H1 (cell line): ENCODE data around the gene PRDM5. TPM values are rescaled to one million over a fixed set of nuclear protein-coding genes. Genes with fewer than 3 reads are reported as not detected.

Experiments
- CTCF ChIA-PET: fragments of 300-600 bp; sonication (Branson Sonifier 250); formaldehyde crosslinking; loops from one replicate; lab custom pipeline; 2021; ENCODE audit not compliant: partially characterized antibody; lab: Charles Lee
- POLR2A ChIA-PET: fragments of 300-600 bp; sonication (Branson Sonifier 250); formaldehyde crosslinking; loops from one replicate; lab custom pipeline; 2021; ENCODE audit warnings: inconsistent platforms; ENCODE audit not compliant: partially characterized antibody; lab: Charles Lee
- DNase-seq, 2 experiments: peaks; one replicate each; pipeline versions ENCODE4 v3.0.0 to v3.0.0-alpha.2; 2010 to 2022; ENCODE audit warnings: low spot score in 2 of 2, low read depth in 1 of 2, mixed read lengths in 1 of 2
- FAIRE-seq: peaks from 2 replicates; lab custom pipeline; 2011; peaks lifted over from hg19 to GRCh38; lab: Jason Lieb, UNC
- H2AFZ ChIP-seq: 2 replicates; pipeline ENCODE4 v1.8.1; 2012; ENCODE audit warnings: low read length, inconsistent platforms
- H2AK5ac ChIP-seq: 2 replicates; pipeline ENCODE4 v1.6.1; 2013; ENCODE audit warnings: low read depth, low read length
- H2BK120ac ChIP-seq: replicated peaks from 2 replicates; pipeline ENCODE3; 2013; ENCODE audit warnings: low read depth, low read length, inconsistent platforms
- H2BK12ac ChIP-seq: 2 replicates; pipeline ENCODE4 v1.6.1; 2013; ENCODE audit warnings: low read depth, low read length
- H2BK15ac ChIP-seq: 2 replicates; pipeline ENCODE4 v1.6.1; 2013; ENCODE audit warnings: low read length
- H2BK20ac ChIP-seq: 2 replicates; pipeline ENCODE4 v1.6.1; 2013; ENCODE audit warnings: low read length
- H2BK5ac ChIP-seq: 2 replicates; pipeline ENCODE4 v1.6.1; 2013; ENCODE audit warnings: low read depth, low read length
- H3K14ac ChIP-seq: 2 replicates; pipeline ENCODE4 v1.6.1; 2013; ENCODE audit warnings: inconsistent platforms; ENCODE audit not compliant: insufficient read length
- H3K18ac ChIP-seq: 2 replicates; pipeline ENCODE4 v1.6.1; 2013; ENCODE audit warnings: low read length; ENCODE audit errors: extremely low read depth
- H3K23ac ChIP-seq: 2 replicates; pipeline ENCODE4 v1.6.1; 2013; ENCODE audit warnings: inconsistent platforms; ENCODE audit not compliant: insufficient read length
- H3K23me2 ChIP-seq: 2 replicates; pipeline ENCODE4 v1.6.1; 2013; ENCODE audit warnings: low read depth, low read length
- H3K27ac ChIP-seq: 2 replicates; pipeline ENCODE4 v1.6.1; 2011; ENCODE audit warnings: low read depth, low read length, inconsistent platforms
- H3K27me3 ChIP-seq, 4 experiments: replicated peaks in 1 of 4; 1 replicate in 1 of 4; 2 replicates in 3 of 4; pipeline versions ENCODE4 v1.6.1 to v1.8.1; 2011 to 2013; ENCODE audit warnings: low read length in 3 of 4, mild to moderate bottlenecking in 3 of 4, inconsistent platforms in 2 of 4, mixed read lengths in 2 of 4, moderate library complexity in 1 of 4; ENCODE audit not compliant: control insufficient read depth in 3 of 4, insufficient read depth in 3 of 4; ENCODE audit errors: extremely low read depth in 1 of 4
- H3K36me3 ChIP-seq, 4 experiments: 2 replicates each; pipeline versions ENCODE4 v1.6.1 to v1.8.1; 2011 to 2013; ENCODE audit warnings: mild to moderate bottlenecking in 4 of 4, low read length in 3 of 4, moderate library complexity in 2 of 4, control low read depth in 1 of 4, inconsistent platforms in 1 of 4; ENCODE audit not compliant: insufficient read depth in 4 of 4, control insufficient read depth in 2 of 4
- H3K4ac ChIP-seq: replicated peaks from 2 replicates; pipeline ENCODE3; 2013; ENCODE audit warnings: low read length, low read depth, mixed read lengths, inconsistent platforms; ENCODE audit not compliant: insufficient read length
- H3K4me1 ChIP-seq, 4 experiments: replicated peaks in 1 of 4; 1 replicate in 1 of 4; 2 replicates in 3 of 4; pipeline versions ENCODE4 v1.6.1 to v1.8.1; 2011 to 2013; ENCODE audit warnings: low read length in 3 of 4, inconsistent platforms in 2 of 4, mixed read lengths in 1 of 4; ENCODE audit not compliant: insufficient read depth in 4 of 4, control insufficient read depth in 3 of 4
- H3K4me2 ChIP-seq, 2 experiments: 2 replicates each; pipeline versions ENCODE4 v1.6.1 to v1.8.1; 2011 to 2013; ENCODE audit warnings: low read depth in 2 of 2, low read length in 2 of 2, control low read depth in 1 of 2, inconsistent platforms in 1 of 2, mild to moderate bottlenecking in 1 of 2; ENCODE audit not compliant: insufficient read depth in 1 of 2
- H3K4me3 ChIP-seq, 4 experiments: fragments of 200-600, 300-600 bp in 1 of 4; sonication (generic), shearing (Covaris generic), sonication (Bioruptor Twin) in 1 of 4; 2 replicates each; pipeline versions ENCODE4 v1.5.1 to v1.8.1; 2011 to 2016; ENCODE audit warnings: low read length in 4 of 4, low read depth in 3 of 4, control low read depth in 2 of 4, inconsistent platforms in 2 of 4, mild to moderate bottlenecking in 2 of 4, mixed read lengths in 1 of 4, moderate library complexity in 1 of 4; ENCODE audit not compliant: insufficient read depth in 2 of 4; ENCODE audit errors: extremely low read depth in 1 of 4
- H3K56ac ChIP-seq: replicated peaks from 2 replicates; pipeline ENCODE3; 2013; ENCODE audit warnings: low read depth, mild to moderate bottlenecking, mixed read lengths, low read length, inconsistent platforms; ENCODE audit not compliant: insufficient read length
- H3K79me1 ChIP-seq: 2 replicates; pipeline ENCODE4 v1.6.1; 2013; ENCODE audit warnings: low read depth, low read length, control low read depth
- H3K79me2 ChIP-seq, 2 experiments: 2 replicates each; pipeline versions ENCODE4 v1.6.1 to v1.8.1; 2012 to 2013; ENCODE audit warnings: low read length in 2 of 2, mild to moderate bottlenecking in 2 of 2, inconsistent platforms in 1 of 2; ENCODE audit not compliant: insufficient read depth in 2 of 2, control insufficient read depth in 1 of 2
- H3K9ac ChIP-seq, 4 experiments: replicated peaks in 1 of 4; 1 replicate in 1 of 4; 2 replicates in 3 of 4; pipeline versions ENCODE4 v1.6.1 to v1.8.1; 2011 to 2013; ENCODE audit warnings: low read depth in 3 of 4, low read length in 3 of 4, control low read depth in 2 of 4, mild to moderate bottlenecking in 2 of 4, moderate library complexity in 2 of 4, inconsistent platforms in 1 of 4; ENCODE audit errors: extremely low read depth in 1 of 4
- H3K9me3 ChIP-seq, 2 experiments: 2 replicates each; pipeline versions ENCODE4 v1.6.1 to v1.8.1; 2012 to 2013; ENCODE audit warnings: mild to moderate bottlenecking in 2 of 2, moderate library complexity in 2 of 2, control low read depth in 1 of 2, inconsistent platforms in 1 of 2, low read depth in 1 of 2, low read length in 1 of 2, mixed read lengths in 1 of 2; ENCODE audit not compliant: insufficient read depth in 2 of 2
- H4K20me1 ChIP-seq, 2 experiments: replicated peaks in 1 of 2; 2 replicates each; pipeline versions ENCODE3 to v1.8.1; 2011 to 2013; ENCODE audit warnings: inconsistent platforms in 2 of 2, low read length in 2 of 2, mild to moderate bottlenecking in 1 of 2; ENCODE audit not compliant: insufficient read depth in 2 of 2, control insufficient read depth in 1 of 2
- H4K5ac ChIP-seq: 2 replicates; pipeline ENCODE4 v1.6.1; 2013; ENCODE audit warnings: low read length, low read depth, mixed read lengths, inconsistent platforms; ENCODE audit not compliant: insufficient read length
- H4K8ac ChIP-seq: 2 replicates; pipeline ENCODE4 v1.8.0; 2013; ENCODE audit warnings: mild to moderate bottlenecking, moderate library complexity, low read length, inconsistent platforms; ENCODE audit not compliant: insufficient read depth; ENCODE audit errors: extremely low read depth
- H4K91ac ChIP-seq: replicated peaks from 2 replicates; pipeline ENCODE3; 2013; ENCODE audit warnings: low read length, mixed read lengths, inconsistent platforms; ENCODE audit not compliant: insufficient read length
- BCL11A ChIP-seq, 2 experiments: IDR thresholded peaks; one replicate each; pipeline ENCODE4 v1.6.1; 2011; ENCODE audit warnings: low read depth in 2 of 2, low read length in 2 of 2, mild to moderate bottlenecking in 2 of 2
- CEBPB ChIP-seq: IDR thresholded peaks from 2 replicates; pipeline ENCODE4 v1.6.1; 2012; ENCODE audit warnings: low read depth, low read length
- CHD1 ChIP-seq: IDR thresholded peaks from 2 replicates; pipeline ENCODE4 v1.6.1; 2012; ENCODE audit warnings: low read depth, low read length, improper control_type of control experiment
- CREB1 ChIP-seq: IDR thresholded peaks from 2 replicates; pipeline ENCODE4 v1.6.1; 2012; ENCODE audit warnings: inconsistent platforms
- CTCF ChIP-seq, 3 experiments: IDR thresholded peaks; 1 replicate in 2 of 3; 2 replicates in 1 of 3; pipeline versions ENCODE4 v1.5.1 to v1.6.1; 2011; ENCODE audit warnings: low read length in 3 of 3, mild to moderate bottlenecking in 3 of 3, inconsistent platforms in 2 of 3, low read depth in 1 of 3, moderate library complexity in 1 of 3; ENCODE audit not compliant: insufficient read depth in 1 of 3; ENCODE audit errors: control extremely low read depth in 1 of 3
- EZH2 ChIP-seq: fragments of 200-600 bp; sonication (generic); IDR thresholded peaks from 2 replicates; pipeline ENCODE4 v1.7.1; 2012; ENCODE audit warnings: low read depth, mild to moderate bottlenecking, moderate library complexity, low read length, inconsistent platforms; ENCODE audit not compliant: severe bottlenecking
- JUND ChIP-seq: IDR thresholded peaks from 2 replicates; pipeline ENCODE4 v1.6.1; 2011; ENCODE audit warnings: mild to moderate bottlenecking, improper control_type of control experiment, low read length
- KDM1A ChIP-seq: fragments of 200-600, 300-600 bp; sonication (generic); IDR thresholded peaks from 2 replicates; pipeline ENCODE4 v1.7.1; 2016; ENCODE audit warnings: mild to moderate bottlenecking, low read length, borderline replicate concordance
- SIRT6 ChIP-seq: IDR thresholded peaks from one replicate; pipeline ENCODE4 v1.7.1; 2012; ENCODE audit warnings: low read length, inconsistent platforms
- USF2 ChIP-seq: IDR thresholded peaks from 2 replicates; pipeline ENCODE4 v1.6.1; 2011; ENCODE audit warnings: low read length, improper control_type of control experiment
- ZNF274 ChIP-seq: IDR thresholded peaks from 2 replicates; pipeline ENCODE4 v1.7.0; 2012; ENCODE audit warnings: low read length, borderline replicate concordance; ENCODE audit errors: extremely low read depth
- WGBS, 2 experiments: shearing (Covaris generic) in 1 of 2; methylation state at CpG; one replicate each; pipeline versions ENCODE4 v1.1.6 to v1.1.7; 2013 to 2015; ENCODE audit warnings: low lambda C conversion rate in 2 of 2, mixed read lengths in 2 of 2, inconsistent platforms in 1 of 2, low coverage in 1 of 2, missing lambda C conversion rate in 1 of 2; ENCODE audit not compliant: insufficient replicate concordance in 2 of 2, insufficient coverage in 1 of 2, insufficient read length in 1 of 2; ENCODE audit errors: extremely low coverage in 1 of 2, missing lambda C conversion rate in 1 of 2; 5-methylcytosine and 5-hydroxymethylcytosine counted together
- polyA plus RNA-seq, 7 experiments: library from polyadenylated mRNA; depleted of rRNA in 3 of 7; stranded (reverse) in 5 of 7; unstranded in 2 of 7; fragments of >200 nt in 5 of 7; fragments of 200-250 nt in 2 of 7; gene quantifications; 1 replicate in 5 of 7; 2 replicates in 1 of 7; 4 replicates in 1 of 7; pipeline versions ENCODE4 v1.2.1 to v1.2.3, GENCODE V29; 2011 to 2013; ENCODE audit warnings: missing spikeins in 2 of 7, mixed read lengths in 2 of 7
- total RNA-seq: library from RNA; stranded (reverse); fragmentation: NEBNext Ultra II Directional; extraction: Animal tissue kit (Norgen Biotek cat#: 25700); gene quantifications from 2 replicates; pipeline ENCODE4 v1.2.1, GENCODE V29; 2021

PRDM5 gene
- total and polyA plus RNA-seq, 2 of the 8 experiments (the other 6 are each of a cell fraction or from before 2014, with no cell fraction given), result 8.2 to 23.4 TPM

GRCh38 chr4:120771907-120772306, 150.6 kb downstream of the PRDM5 start:
- no peak overlapping the region for H3K4ac ChIP-seq
- H3K18ac ChIP-seq, result no peak overlapping the region
- no peak overlapping the region for H3K27ac ChIP-seq
- H3K23ac ChIP-seq, result no peak overlapping the region
- no peak overlapping the region for H2AK5ac ChIP-seq
- H2BK15ac ChIP-seq, result no peak overlapping the region
- H3K14ac ChIP-seq, result no peak overlapping the region
- no peak overlapping the region for H4K8ac ChIP-seq
- CTCF ChIA-PET, result interaction anchor here (0.7 to 0.9 kb wide), 2 partner anchors 194 to 213 kb away, joined by 3 read pairs; no protein-coding TSS in a partner anchor
- no peak overlapping the region for H2AFZ ChIP-seq
- H3K36me3 ChIP-seq, result no peaks in the 10 kb centered on the region; a peak in 1 of 8 replicates
- POLR2A ChIA-PET, result no interaction called here
- no peak overlapping the region for H2BK20ac ChIP-seq
- H3K9me3 ChIP-seq, result no peaks in the 10 kb centered on the region
- H3K56ac ChIP-seq, result no peak overlapping the region
- no peak overlapping the region for H2BK12ac ChIP-seq
- H3K79me1 ChIP-seq, result no peaks in the 10 kb centered on the region
- no peak overlapping the region for H4K5ac ChIP-seq
- no peaks in the 10 kb centered on the region for H4K20me1 ChIP-seq
- H3K9ac ChIP-seq, result no peak overlapping the region
- H2BK5ac ChIP-seq, result no peak overlapping the region
- FAIRE-seq (no peak), DNase-seq (no peak)
- H2BK120ac ChIP-seq, result no peak overlapping the region
- no peak overlapping the region for H3K4me2 ChIP-seq
- H3K4me1 ChIP-seq, result no peaks in the 10 kb centered on the region
- H3K27me3 ChIP-seq, result no peaks in the 10 kb centered on the region
- no peak overlapping the region for H3K4me3 ChIP-seq
- H4K91ac ChIP-seq, result no peak overlapping the region
- no peaks in the 10 kb centered on the region for H3K23me2 ChIP-seq
- H3K79me2 ChIP-seq, result no peaks in the 10 kb centered on the region
- 81% methylated on average over 2 of the region's 2 CpGs; no CpG with 5 or more reads in 1 of the 2 experiments for WGBS, 2 experiments
- TF ChIP-seq JUND, result no peak
- no peak for TF ChIP-seq CREB1
- TF ChIP-seq CHD1, result no peak
- no peak for TF ChIP-seq BCL11A (IDR thresholded peaks at IDR 0.05; ENCODE audit: low read depth in 2 of 2, low read length in 2 of 2)
- no peak for TF ChIP-seq ZNF274
- no peak for TF ChIP-seq USF2
- no peak for TF ChIP-seq KDM1A
- TF ChIP-seq EZH2, result no peak
- TF ChIP-seq CTCF (IDR thresholded peaks at IDR 0.05; ENCODE audit: control extremely low read depth in 1 of 3, insufficient read depth in 1 of 3, low read depth in 1 of 3, low read length in 3 of 3), result peak; percentile 4 to 53 (median 38); a peak in 3 of 4 replicates
- TF ChIP-seq SIRT6, result no peak
- no peak for TF ChIP-seq CEBPB
